ENCODE results near the gene SKOR1. TPM values are rescaled to one million over a fixed set of nuclear protein-coding genes. Genes with fewer than 3 reads are reported as not detected.

The SKOR1 gene, protein sequence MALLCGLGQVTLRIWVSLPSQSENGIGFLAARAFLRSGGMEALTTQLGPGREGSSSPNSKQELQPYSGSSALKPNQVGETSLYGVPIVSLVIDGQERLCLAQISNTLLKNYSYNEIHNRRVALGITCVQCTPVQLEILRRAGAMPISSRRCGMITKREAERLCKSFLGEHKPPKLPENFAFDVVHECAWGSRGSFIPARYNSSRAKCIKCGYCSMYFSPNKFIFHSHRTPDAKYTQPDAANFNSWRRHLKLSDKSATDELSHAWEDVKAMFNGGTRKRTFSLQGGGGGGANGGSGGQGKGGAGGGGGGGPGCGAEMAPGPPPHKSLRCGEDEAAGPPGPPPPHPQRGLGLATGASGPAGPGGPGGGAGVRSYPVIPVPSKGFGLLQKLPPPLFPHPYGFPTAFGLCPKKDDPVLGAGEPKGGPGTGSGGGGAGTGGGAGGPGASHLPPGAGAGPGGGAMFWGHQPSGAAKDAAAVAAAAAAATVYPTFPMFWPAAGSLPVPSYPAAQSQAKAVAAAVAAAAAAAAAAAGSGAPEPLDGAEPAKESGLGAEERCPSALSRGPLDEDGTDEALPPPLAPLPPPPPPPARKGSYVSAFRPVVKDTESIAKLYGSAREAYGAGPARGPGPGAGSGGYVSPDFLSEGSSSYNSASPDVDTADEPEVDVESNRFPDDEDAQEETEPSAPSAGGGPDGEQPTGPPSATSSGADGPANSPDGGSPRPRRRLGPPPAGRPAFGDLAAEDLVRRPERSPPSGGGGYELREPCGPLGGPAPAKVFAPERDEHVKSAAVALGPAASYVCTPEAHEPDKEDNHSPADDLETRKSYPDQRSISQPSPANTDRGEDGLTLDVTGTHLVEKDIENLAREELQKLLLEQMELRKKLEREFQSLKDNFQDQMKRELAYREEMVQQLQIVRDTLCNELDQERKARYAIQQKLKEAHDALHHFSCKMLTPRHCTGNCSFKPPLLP
- total RNA-seq = not detected in 2 replicates

- no peak for DNase-seq (ENCODE audit: low read depth)
- Histone ChIP-seq H3K36me3 (ENCODE audit: control insufficient read depth, insufficient read depth, low read length) (no peaks in the 10 kb centered on the region), H3K27me3 (ENCODE audit: control insufficient read depth, insufficient read depth, low read length) (peaks cover 98% of the 10 kb centered on the region), H3K4me3 (ENCODE audit: low read depth, low read length) (no peak within 1 kb of the TSS)
- TF ChIP-seq, protein P1, sequence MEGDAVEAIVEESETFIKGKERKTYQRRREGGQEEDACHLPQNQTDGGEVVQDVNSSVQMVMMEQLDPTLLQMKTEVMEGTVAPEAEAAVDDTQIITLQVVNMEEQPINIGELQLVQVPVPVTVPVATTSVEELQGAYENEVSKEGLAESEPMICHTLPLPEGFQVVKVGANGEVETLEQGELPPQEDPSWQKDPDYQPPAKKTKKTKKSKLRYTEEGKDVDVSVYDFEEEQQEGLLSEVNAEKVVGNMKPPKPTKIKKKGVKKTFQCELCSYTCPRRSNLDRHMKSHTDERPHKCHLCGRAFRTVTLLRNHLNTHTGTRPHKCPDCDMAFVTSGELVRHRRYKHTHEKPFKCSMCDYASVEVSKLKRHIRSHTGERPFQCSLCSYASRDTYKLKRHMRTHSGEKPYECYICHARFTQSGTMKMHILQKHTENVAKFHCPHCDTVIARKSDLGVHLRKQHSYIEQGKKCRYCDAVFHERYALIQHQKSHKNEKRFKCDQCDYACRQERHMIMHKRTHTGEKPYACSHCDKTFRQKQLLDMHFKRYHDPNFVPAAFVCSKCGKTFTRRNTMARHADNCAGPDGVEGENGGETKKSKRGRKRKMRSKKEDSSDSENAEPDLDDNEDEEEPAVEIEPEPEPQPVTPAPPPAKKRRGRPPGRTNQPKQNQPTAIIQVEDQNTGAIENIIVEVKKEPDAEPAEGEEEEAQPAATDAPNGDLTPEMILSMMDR (IDR thresholded peaks at IDR 0.05; ENCODE audit: insufficient read depth, low read length, poor library complexity, severe bottlenecking) = no peak
Observed at GRCh38 chr15:67824976-67825880, at the start of gene SKOR1. Gene SKOR1, plus strand, starts transcription at chr15:67825509. Its CDS starts 94 bp downstream, at chr15:67825603.

DNA sequence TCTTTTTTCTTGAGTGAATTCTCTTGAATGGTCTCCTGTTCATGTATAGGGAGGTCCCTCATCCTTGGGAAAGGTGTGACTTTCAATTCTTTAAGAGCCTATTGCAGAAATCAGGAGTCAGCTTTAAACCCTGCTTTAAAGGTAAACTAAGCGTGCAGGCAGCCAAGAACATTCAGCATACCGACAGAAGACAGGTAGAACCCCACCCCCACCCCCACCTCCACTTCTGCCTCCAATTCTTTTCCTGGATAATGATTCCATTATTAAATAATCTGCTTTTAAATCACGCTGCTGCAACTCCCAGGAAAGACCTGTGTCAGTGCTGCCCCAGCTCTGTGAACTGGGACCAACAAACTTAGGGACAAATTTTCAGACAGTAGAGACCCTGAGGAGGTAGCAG, 49.3 kb upstream of the SKOR1 start:
- no peak for DNase-seq (ENCODE audit: low read depth)
- Histone ChIP-seq H3K27me3 (ENCODE audit: control insufficient read depth, insufficient read depth, low read length) (no peaks in the 10 kb centered on the region), H3K4me3 (ENCODE audit: low read depth, low read length) (no peak overlapping the region), H3K36me3 (ENCODE audit: control insufficient read depth, insufficient read depth, low read length) (no peaks in the 10 kb centered on the region)
- TF ChIP-seq, protein P1 (IDR thresholded peaks at IDR 0.05; ENCODE audit: insufficient read depth, low read length, poor library complexity, severe bottlenecking) = no peak

- DNase-seq (ENCODE audit: low read depth) = no peak
- H3K4me3 ChIP-seq (ENCODE audit: low read depth, low read length) = no peak overlapping the region
- H3K36me3 ChIP-seq (ENCODE audit: control insufficient read depth, insufficient read depth, low read length) = no peaks in the 10 kb centered on the region
- TF ChIP-seq, protein P1 (IDR thresholded peaks at IDR 0.05; ENCODE audit: insufficient read depth, low read length, poor library complexity, severe bottlenecking) = no peak
- H3K27me3 ChIP-seq (ENCODE audit: control insufficient read depth, insufficient read depth, low read length) = no peaks in the 10 kb centered on the region
Observed at GRCh38 chr15:67776600-67776999, 48.7 kb upstream of the SKOR1 start.

GRCh38 chr15:67777071-67777470, 48.2 kb upstream of the SKOR1 start:
- Histone ChIP-seq H3K4me3 (ENCODE audit: low read depth, low read length) (no peak overlapping the region), H3K36me3 (ENCODE audit: control insufficient read depth, insufficient read depth, low read length) (no peaks in the 10 kb centered on the region), H3K27me3 (ENCODE audit: control insufficient read depth, insufficient read depth, low read length) (no peaks in the 10 kb centered on the region)
- DNase-seq (ENCODE audit: low read depth) = no peak
- TF ChIP-seq, protein P1 (IDR thresholded peaks at IDR 0.05; ENCODE audit: insufficient read depth, low read length, poor library complexity, severe bottlenecking) = no peak

GRCh38 chr15:67777773-67778172, 47.5 kb upstream of the SKOR1 start:
- no peaks in the 10 kb centered on the region for H3K36me3 ChIP-seq (ENCODE audit: control insufficient read depth, insufficient read depth, low read length)
- TF ChIP-seq, protein P1 (IDR thresholded peaks at IDR 0.05; ENCODE audit: insufficient read depth, low read length, poor library complexity, severe bottlenecking) = no peak
- no peak for DNase-seq (ENCODE audit: low read depth)
- no peaks in the 10 kb centered on the region for H3K27me3 ChIP-seq (ENCODE audit: control insufficient read depth, insufficient read depth, low read length)
- no peak overlapping the region for H3K4me3 ChIP-seq (ENCODE audit: low read depth, low read length)
